ENCODE data around the gene TBC1D8. TPM values are rescaled to one million over a fixed set of nuclear protein-coding genes. Genes with fewer than 3 reads are reported as not detected.
A peak's percentile ranks its signal among the peaks of the same experiment; 100 is the strongest.
"Not testable (repeated sequence)": the region's sequence is repeated elsewhere in the genome, so short reads cannot be mapped to it uniquely, and the experiment has no call there.

TBC1D8 gene
- total and polyA plus RNA-seq, 7 experiments from 2014 or later = 0.30 to 20.1 (median 2.2) TPM

DNA sequence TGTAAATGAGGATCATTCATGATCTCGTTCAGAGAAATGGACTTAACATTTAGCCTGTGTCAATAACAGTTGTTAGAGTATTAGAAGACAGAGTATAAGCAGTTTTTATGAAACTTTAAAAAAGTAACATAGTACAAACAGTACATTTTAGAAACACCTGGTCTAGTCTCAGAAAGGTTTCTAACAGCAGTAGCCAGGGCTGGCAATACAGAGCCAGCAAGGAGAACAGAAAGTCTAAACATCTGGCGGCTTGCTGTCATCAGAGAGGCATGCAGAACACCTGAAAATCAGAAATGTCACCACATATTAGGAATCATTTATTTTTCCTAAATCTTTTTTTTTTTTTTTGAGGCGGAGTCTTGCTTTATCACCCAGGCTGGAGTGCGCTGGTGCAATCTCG, 99.0 kb downstream of the TBC1D8 start:
- H3K27me3 Mint-ChIP-seq = peaks cover 0 to 2% (median 0%) of the 10 kb centered on the region in 5 donors

DNA sequence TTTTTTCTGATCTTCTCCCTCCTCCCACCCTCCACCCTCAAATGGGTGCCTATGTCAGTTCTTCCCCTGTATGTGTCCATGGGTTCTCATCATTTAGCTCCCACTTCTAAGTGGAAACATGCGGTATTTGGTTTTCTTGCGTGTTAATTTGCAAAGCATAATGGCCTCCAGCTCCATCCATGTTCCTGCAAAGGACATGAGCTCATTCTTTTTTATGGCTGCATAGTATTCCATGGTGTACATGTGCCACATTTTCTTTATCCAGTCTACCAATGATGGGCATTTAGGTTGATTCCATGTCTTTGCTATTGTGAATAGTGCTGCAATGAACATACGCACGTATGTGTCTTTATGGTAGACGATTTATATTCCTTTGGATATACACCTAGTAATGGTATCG, 100.3 kb downstream of the TBC1D8 start:
- H3K36me3 Mint-ChIP-seq; POLR2A ChIA-PET; H3K9me3 ChIP-seq (ENCODE audit: control insufficient read depth in 2 of 3, low read length in 3 of 3); H3K4me3 ChIP-seq (ENCODE audit: low read length); H3K4me1 Mint-ChIP-seq; H3K9me3 Mint-ChIP-seq; H3K27ac Mint-ChIP-seq; H3K4me3 Mint-ChIP-seq; CTCF ChIA-PET; H3K27ac ChIP-seq (ENCODE audit: low read depth, low read length); ATAC-seq; H3K27me3 ChIP-seq (ENCODE audit: control insufficient read depth in 2 of 2, insufficient read depth in 2 of 2, low read length in 2 of 2); intact Hi-C loops (cut with micrococcal nuclease); H3K27me3 Mint-ChIP-seq; H3K4me1 ChIP-seq (ENCODE audit: control insufficient read depth in 2 of 2, insufficient read depth in 2 of 2, low read length in 2 of 2); DNase-seq; H3K36me3 ChIP-seq (ENCODE audit: control insufficient read depth in 2 of 3, insufficient read depth in 3 of 3, low read length in 3 of 3): not testable (repeated sequence)

More for the DNA sequence above, 99.0 kb downstream of the TBC1D8 start:
- Histone ChIP-seq H3K4me1 (ENCODE audit: control insufficient read depth in 2 of 2, insufficient read depth in 2 of 2, low read length in 2 of 2) (no peaks in the 10 kb centered on the region), H3K27ac (ENCODE audit: low read depth, low read length) (no peak overlapping the region), H3K9me3 (ENCODE audit: control insufficient read depth in 2 of 3, low read length in 3 of 3) (no peaks in the 10 kb centered on the region), H3K36me3 (ENCODE audit: control insufficient read depth in 2 of 3, insufficient read depth in 3 of 3, low read length in 3 of 3) (no peaks in the 10 kb centered on the region), H3K4me3 (ENCODE audit: low read length) (no peak overlapping the region), H3K27me3 (ENCODE audit: control insufficient read depth in 2 of 2, insufficient read depth in 2 of 2, low read length in 2 of 2) (no peaks in the 10 kb centered on the region)
- ATAC-seq (no peak), DNase-seq (no peak)
- H3K9me3 Mint-ChIP-seq = no peaks in the 10 kb centered on the region
- POLR2A ChIA-PET = no interaction called here
- H3K4me1 Mint-ChIP-seq = no peaks in the 10 kb centered on the region
- peaks cover 0 to 10% (median 0%) of the 10 kb centered on the region in 5 donors for H3K36me3 Mint-ChIP-seq
- no peak overlapping the region for H3K27ac Mint-ChIP-seq
- H3K4me3 Mint-ChIP-seq = no peak overlapping the region
- CTCF ChIA-PET = interaction anchor here (0.7 kb wide), 1 partner anchor 40 kb away, joined by 4 read pairs; no protein-coding TSS in a partner anchor
- intact Hi-C loops (cut with micrococcal nuclease) = no loop called here

DNA sequence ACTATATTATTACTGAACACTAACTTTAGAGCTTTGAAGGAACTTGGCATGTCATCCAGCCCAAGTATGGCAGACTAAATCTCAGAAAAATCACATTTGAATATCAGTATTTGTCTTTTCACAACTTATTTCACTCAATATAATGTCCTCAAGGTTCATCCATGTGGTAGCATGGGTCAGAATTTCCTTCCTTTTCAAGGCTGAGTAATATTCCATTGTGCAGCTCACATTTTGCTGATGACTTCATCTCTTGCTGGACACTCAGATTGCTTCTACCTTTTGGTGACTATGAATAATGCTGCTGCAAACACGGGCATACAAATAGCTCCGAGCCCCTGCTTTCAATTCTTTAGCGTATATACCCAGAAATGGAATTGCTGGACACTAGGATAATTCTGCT, 102.4 kb downstream of the TBC1D8 start:
- DNase-seq (no peak), ATAC-seq (no peak)
- H3K27me3 Mint-ChIP-seq = peaks cover 0 to 2% (median 0%) of the 10 kb centered on the region in 5 donors
- no peaks in the 10 kb centered on the region for H3K4me1 Mint-ChIP-seq
- no peaks in the 10 kb centered on the region for H3K9me3 Mint-ChIP-seq
- peaks cover 0 to 8% (median 0%) of the 10 kb centered on the region in 5 donors for H3K36me3 Mint-ChIP-seq
- Histone ChIP-seq H3K9me3 (ENCODE audit: control insufficient read depth in 2 of 3, low read length in 3 of 3) (no peaks in the 10 kb centered on the region), H3K4me1 (ENCODE audit: control insufficient read depth in 2 of 2, insufficient read depth in 2 of 2, low read length in 2 of 2) (no peaks in the 10 kb centered on the region), H3K36me3 (ENCODE audit: control insufficient read depth in 2 of 3, insufficient read depth in 3 of 3, low read length in 3 of 3) (no peaks in the 10 kb centered on the region), H3K27me3 (ENCODE audit: control insufficient read depth in 2 of 2, insufficient read depth in 2 of 2, low read length in 2 of 2) (no peaks in the 10 kb centered on the region), H3K27ac (ENCODE audit: low read depth, low read length) (no peak overlapping the region), H3K4me3 (ENCODE audit: low read length) (no peak overlapping the region)
- intact Hi-C loops (cut with micrococcal nuclease) = no loop called here
- no peak overlapping the region for H3K27ac Mint-ChIP-seq
- no peak overlapping the region for H3K4me3 Mint-ChIP-seq
- POLR2A ChIA-PET = interaction anchor here (0.6 kb wide), 1 partner anchor 723 kb away, joined by 3 read pairs; no protein-coding TSS in a partner anchor
- CTCF ChIA-PET = no interaction called here

DNA sequence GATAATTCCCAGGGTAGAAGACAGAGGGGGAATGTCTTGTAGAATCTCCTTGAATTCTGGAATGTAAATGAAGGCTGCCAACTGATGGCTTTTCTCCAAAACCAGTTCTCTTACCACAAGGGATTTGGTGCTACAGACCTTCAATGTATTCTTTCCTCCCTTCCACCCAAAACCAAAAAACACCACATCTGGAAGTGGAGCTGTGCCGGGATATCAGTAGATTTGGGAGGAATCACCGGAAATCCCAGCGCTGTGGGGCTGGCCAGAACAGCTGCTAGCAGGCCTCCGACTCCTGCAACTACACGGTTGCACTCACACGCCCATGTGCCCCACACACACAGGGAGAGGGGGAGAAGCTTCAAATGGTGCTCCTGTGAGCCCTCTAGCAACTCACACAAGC, 103.4 kb downstream of the TBC1D8 start:
- no peaks in the 10 kb centered on the region for H3K4me1 Mint-ChIP-seq
- ATAC-seq (no peak), DNase-seq (no peak)
- H3K27ac Mint-ChIP-seq = no peak overlapping the region
- Histone ChIP-seq H3K27me3 (ENCODE audit: control insufficient read depth in 2 of 2, insufficient read depth in 2 of 2, low read length in 2 of 2) (no peaks in the 10 kb centered on the region), H3K4me3 (ENCODE audit: low read length) (no peak overlapping the region), H3K4me1 (ENCODE audit: control insufficient read depth in 2 of 2, insufficient read depth in 2 of 2, low read length in 2 of 2) (no peaks in the 10 kb centered on the region), H3K9me3 (ENCODE audit: control insufficient read depth in 2 of 3, low read length in 3 of 3) (no peaks in the 10 kb centered on the region), H3K36me3 (ENCODE audit: control insufficient read depth in 2 of 3, insufficient read depth in 3 of 3, low read length in 3 of 3) (no peaks in the 10 kb centered on the region), H3K27ac (ENCODE audit: low read depth, low read length) (no peak overlapping the region)
- no peaks in the 10 kb centered on the region for H3K27me3 Mint-ChIP-seq
- peaks cover 0 to 8% (median 0%) of the 10 kb centered on the region in 5 donors for H3K36me3 Mint-ChIP-seq
- no peaks in the 10 kb centered on the region for H3K9me3 Mint-ChIP-seq
- intact Hi-C loops (cut with micrococcal nuclease) = no loop called here
- ChIA-PET CTCF (interaction anchor here (0.8 kb wide), 1 partner anchor 35 kb away, joined by 4 read pairs; no protein-coding TSS in a partner anchor), POLR2A (no interaction called here)
- no peak overlapping the region for H3K4me3 Mint-ChIP-seq

DNA sequence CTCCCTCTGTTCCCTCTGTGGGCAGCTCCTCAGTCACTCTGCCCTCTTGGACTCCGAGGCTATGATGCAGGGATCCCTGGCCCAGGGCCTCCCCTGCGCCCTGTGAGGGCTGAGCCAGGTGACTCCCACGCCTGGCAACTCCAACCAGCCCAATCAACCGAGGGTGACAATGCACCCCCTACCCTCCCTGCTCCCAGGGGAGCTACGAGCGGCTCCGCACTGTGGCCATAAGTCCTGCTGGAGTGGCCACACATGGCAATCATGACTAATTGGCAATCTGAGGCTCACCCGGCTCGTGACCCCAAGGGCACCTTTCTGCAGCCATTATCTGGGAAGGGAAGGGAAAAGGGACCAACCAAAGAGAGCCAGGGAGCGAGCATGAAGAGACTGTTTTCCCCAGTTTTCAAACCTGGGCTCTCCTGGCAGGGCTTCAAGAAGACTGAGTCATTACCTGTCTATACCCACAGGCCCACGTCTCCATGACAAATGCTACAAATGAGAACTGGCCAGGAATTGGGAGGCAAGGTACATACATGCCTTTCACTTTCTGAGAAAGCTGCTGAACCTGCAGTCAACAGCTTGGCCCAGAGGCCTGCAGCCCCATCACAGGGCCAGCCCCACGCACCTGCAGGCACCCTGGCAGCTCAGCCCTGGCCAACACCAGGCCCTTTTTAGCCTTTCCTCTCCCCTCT, 104.0 kb downstream of the TBC1D8 start:
- ChIA-PET POLR2A (no interaction called here), CTCF (interaction anchor here (0.6 to 0.8 kb wide), 2 partner anchors 35 to 428 kb away, joined by 3 to 4 read pairs; no protein-coding TSS in a partner anchor)
- Histone ChIP-seq H3K4me1 (ENCODE audit: control insufficient read depth in 2 of 2, insufficient read depth in 2 of 2, low read length in 2 of 2) (no peaks in the 10 kb centered on the region), H3K9me3 (ENCODE audit: control insufficient read depth in 2 of 3, low read length in 3 of 3) (no peaks in the 10 kb centered on the region), H3K4me3 (ENCODE audit: low read length) (no peak overlapping the region), H3K27me3 (ENCODE audit: control insufficient read depth in 2 of 2, insufficient read depth in 2 of 2, low read length in 2 of 2) (no peaks in the 10 kb centered on the region), H3K27ac (ENCODE audit: low read depth, low read length) (no peak overlapping the region), H3K36me3 (ENCODE audit: control insufficient read depth in 2 of 3, insufficient read depth in 3 of 3, low read length in 3 of 3) (no peaks in the 10 kb centered on the region)
- H3K36me3 Mint-ChIP-seq = peaks cover 0 to 8% (median 0%) of the 10 kb centered on the region in 5 donors
- no peaks in the 10 kb centered on the region for H3K9me3 Mint-ChIP-seq
- DNase-seq (no peak), ATAC-seq (no peak)
- peak overlapping the region in 1 of 9 donors; percentile 21 for H3K27ac Mint-ChIP-seq
- intact Hi-C loops (cut with micrococcal nuclease) = no loop called here
- H3K27me3 Mint-ChIP-seq = no peaks in the 10 kb centered on the region
- no peaks in the 10 kb centered on the region for H3K4me1 Mint-ChIP-seq
- H3K4me3 Mint-ChIP-seq = no peak overlapping the region

DNA sequence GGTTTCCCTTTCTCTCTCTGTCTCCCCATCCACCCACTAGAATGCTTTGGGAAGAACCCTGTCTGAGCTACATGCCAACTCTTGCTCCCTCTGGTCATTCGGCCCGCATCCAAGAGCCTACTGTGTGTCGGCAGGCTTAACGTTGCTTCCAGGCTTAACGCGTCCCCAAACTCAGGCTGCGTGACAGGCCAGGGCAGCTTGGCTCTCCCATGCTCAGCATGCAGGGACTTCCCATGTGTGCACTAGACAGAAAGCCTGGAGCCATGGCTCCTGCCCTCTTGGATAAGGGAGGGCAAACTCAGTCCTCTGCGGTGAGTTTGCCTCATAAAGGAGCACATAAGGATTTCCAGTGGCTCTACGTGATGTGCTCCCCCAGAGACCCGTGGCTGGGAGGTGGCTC, 105.9 kb downstream of the TBC1D8 start:
- Histone ChIP-seq H3K36me3 (ENCODE audit: control insufficient read depth in 2 of 3, insufficient read depth in 3 of 3, low read length in 3 of 3) (no peaks in the 10 kb centered on the region), H3K4me3 (ENCODE audit: low read length) (no peak overlapping the region), H3K4me1 (ENCODE audit: control insufficient read depth in 2 of 2, insufficient read depth in 2 of 2, low read length in 2 of 2) (no peaks in the 10 kb centered on the region), H3K27ac (ENCODE audit: low read depth, low read length) (no peak overlapping the region), H3K9me3 (ENCODE audit: control insufficient read depth in 2 of 3, low read length in 3 of 3) (no peaks in the 10 kb centered on the region), H3K27me3 (ENCODE audit: control insufficient read depth in 2 of 2, insufficient read depth in 2 of 2, low read length in 2 of 2) (no peaks in the 10 kb centered on the region)
- ChIA-PET CTCF (no interaction called here), POLR2A (no interaction called here)
- Mint-ChIP-seq H3K36me3 (peaks cover 0 to 7% (median 0%) of the 10 kb centered on the region in 5 donors), H3K27me3 (no peaks in the 10 kb centered on the region), H3K27ac (no peak overlapping the region), H3K9me3 (no peaks in the 10 kb centered on the region), H3K4me3 (no peak overlapping the region), H3K4me1 (no peaks in the 10 kb centered on the region)
- DNase-seq (no peak), ATAC-seq (no peak)
- intact Hi-C loops (cut with micrococcal nuclease) = no loop called here

DNA sequence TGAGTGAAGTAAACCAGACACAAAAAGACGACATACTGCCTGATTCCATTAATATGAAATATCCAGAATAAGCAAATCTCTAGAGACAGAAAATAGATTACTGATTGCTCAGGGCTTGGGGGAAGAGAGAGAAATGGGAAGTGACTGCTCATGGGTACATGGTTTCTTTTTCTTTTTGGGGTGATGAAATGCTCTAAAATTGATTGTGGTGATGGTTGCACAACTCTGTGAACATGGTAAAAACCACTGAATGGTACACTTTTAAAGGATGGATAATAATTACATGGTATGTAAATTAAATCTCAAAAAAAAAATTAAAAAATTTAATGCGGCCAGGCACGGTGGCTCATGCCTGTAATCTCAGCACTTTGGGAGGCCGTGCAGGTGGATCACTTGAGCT, 109.8 kb downstream of the TBC1D8 start:
- Histone ChIP-seq H3K4me3 (ENCODE audit: low read length) (no peak overlapping the region), H3K9me3 (ENCODE audit: control insufficient read depth in 2 of 3, low read length in 3 of 3) (no peaks in the 10 kb centered on the region), H3K27me3 (ENCODE audit: control insufficient read depth in 2 of 2, insufficient read depth in 2 of 2, low read length in 2 of 2) (no peaks in the 10 kb centered on the region), H3K36me3 (ENCODE audit: control insufficient read depth in 2 of 3, insufficient read depth in 3 of 3, low read length in 3 of 3) (peaks cover 0 to 3% (median 0%) of the 10 kb centered on the region in 3 experiments), H3K4me1 (ENCODE audit: control insufficient read depth in 2 of 2, insufficient read depth in 2 of 2, low read length in 2 of 2) (no peaks in the 10 kb centered on the region), H3K27ac (ENCODE audit: low read depth, low read length) (no peak overlapping the region)
- H3K27me3 Mint-ChIP-seq = no peaks in the 10 kb centered on the region
- peaks cover 0 to 6% (median 0%) of the 10 kb centered on the region in 7 donors for H3K4me1 Mint-ChIP-seq
- H3K27ac Mint-ChIP-seq = no peak overlapping the region
- ChIA-PET CTCF (interaction anchor here (0.7 kb wide), 2 partner anchors 47 to 78 kb away, joined by 3 to 5 read pairs; no protein-coding TSS in a partner anchor), POLR2A (no interaction called here)
- H3K36me3 Mint-ChIP-seq = peaks cover 0 to 8% (median 0%) of the 10 kb centered on the region in 5 donors
- H3K9me3 Mint-ChIP-seq = no peaks in the 10 kb centered on the region
- H3K4me3 Mint-ChIP-seq = no peak overlapping the region
- DNase-seq (no peak), ATAC-seq (peak; percentile 61)
- intact Hi-C loops (cut with micrococcal nuclease) = no loop called here
